ENCODE results near the gene MAGEA3. TPM values are rescaled to one million over a fixed set of nuclear protein-coding genes. Genes with fewer than 3 reads are reported as not detected.

The MAGEA3 gene
- total RNA-seq, 1 donor from 2014 or later: not detected

DNA sequence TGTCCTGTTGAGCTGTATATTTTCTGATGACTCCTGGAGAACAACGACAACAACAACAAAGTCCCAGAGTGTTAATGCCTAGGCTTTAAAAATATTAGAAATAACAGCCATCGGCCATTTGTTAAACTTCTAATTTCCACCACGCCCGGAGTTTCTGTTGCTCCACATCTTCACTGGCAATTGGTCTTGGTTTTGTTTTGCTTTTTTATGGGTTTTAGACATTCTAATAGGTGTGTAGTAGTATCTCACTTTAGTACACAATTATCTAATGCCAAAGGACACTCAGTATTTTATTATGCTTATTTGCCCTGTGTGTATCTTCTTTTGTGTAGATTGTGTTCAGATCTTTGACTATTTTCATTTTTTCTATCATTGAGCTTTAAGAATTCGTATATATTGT lies 40.0 kb downstream of the MAGEA3 start:
- no peaks in the 10 kb centered on the region for H3K4me1 ChIP-seq
- intact Hi-C loops (cut with DNase I): no loop called here
- TF ChIP-seq, protein P1, sequence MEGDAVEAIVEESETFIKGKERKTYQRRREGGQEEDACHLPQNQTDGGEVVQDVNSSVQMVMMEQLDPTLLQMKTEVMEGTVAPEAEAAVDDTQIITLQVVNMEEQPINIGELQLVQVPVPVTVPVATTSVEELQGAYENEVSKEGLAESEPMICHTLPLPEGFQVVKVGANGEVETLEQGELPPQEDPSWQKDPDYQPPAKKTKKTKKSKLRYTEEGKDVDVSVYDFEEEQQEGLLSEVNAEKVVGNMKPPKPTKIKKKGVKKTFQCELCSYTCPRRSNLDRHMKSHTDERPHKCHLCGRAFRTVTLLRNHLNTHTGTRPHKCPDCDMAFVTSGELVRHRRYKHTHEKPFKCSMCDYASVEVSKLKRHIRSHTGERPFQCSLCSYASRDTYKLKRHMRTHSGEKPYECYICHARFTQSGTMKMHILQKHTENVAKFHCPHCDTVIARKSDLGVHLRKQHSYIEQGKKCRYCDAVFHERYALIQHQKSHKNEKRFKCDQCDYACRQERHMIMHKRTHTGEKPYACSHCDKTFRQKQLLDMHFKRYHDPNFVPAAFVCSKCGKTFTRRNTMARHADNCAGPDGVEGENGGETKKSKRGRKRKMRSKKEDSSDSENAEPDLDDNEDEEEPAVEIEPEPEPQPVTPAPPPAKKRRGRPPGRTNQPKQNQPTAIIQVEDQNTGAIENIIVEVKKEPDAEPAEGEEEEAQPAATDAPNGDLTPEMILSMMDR (IDR thresholded peaks at IDR 0.05): no peak

More for the DNA sequence above, 40.0 kb downstream of the MAGEA3 start:
- DNase-seq (no peak), ATAC-seq (no peak)
- Histone ChIP-seq H3K36me3 (no peaks in the 10 kb centered on the region), H3K27me3 (ENCODE audit: low read depth) (no peaks in the 10 kb centered on the region), H3K4me3 (no peak overlapping the region), H3K9me3 (no peaks in the 10 kb centered on the region), H3K27ac (no peak overlapping the region)

Other genes with a start within 250 kb of the MAGEA3 start
- not detected for gene GABRA3, start 247.5 kb upstream of the MAGEA3 start, total RNA-seq
- gene GABRQ, start 60.9 kb upstream of the MAGEA3 start, total RNA-seq: not detected
- gene CSAG2, start 10.5 kb downstream of the MAGEA3 start, total RNA-seq: not detected
- not detected for gene MAGEA2B, start 15.8 kb downstream of the MAGEA3 start, total RNA-seq
- not detected for gene CSAG1, start 34.9 kb downstream of the MAGEA3 start, total RNA-seq
- not detected for gene MAGEA12, start 35.0 kb downstream of the MAGEA3 start, total RNA-seq
- not detected for gene MAGEA2, start 55.0 kb downstream of the MAGEA3 start, total RNA-seq
- not detected for gene CSAG3, start 60.4 kb downstream of the MAGEA3 start, total RNA-seq
- not detected for gene MAGEA6, start 70.9 kb downstream of the MAGEA3 start, total RNA-seq
- gene CETN2, start 132.0 kb downstream of the MAGEA3 start, total RNA-seq: 33.2 TPM
- gene NSDHL, start 132.3 kb downstream of the MAGEA3 start, total RNA-seq: 18.1 TPM
- gene ZNF185, start 199.3 kb downstream of the MAGEA3 start, total RNA-seq: 17.9 TPM

Data from lower lobe of right lung (tissue), 2 donors.